AG09309 (cell line): ENCODE results near the gene CADPS2.
"Not testable (repeated sequence)": the region's sequence is repeated elsewhere in the genome, so short reads cannot be mapped to it uniquely, and the experiment has no call there.

Experiments
- DNase-seq: peaks from one replicate; pipeline ENCODE4 v3.0.0-alpha.2; 2010; ENCODE audit warnings: low read depth
- H3K4me3 ChIP-seq: 2 replicates; pipeline ENCODE4 v1.5.1; 2011; ENCODE audit warnings: mild to moderate bottlenecking, low read depth, low read length, moderate library complexity; ENCODE audit not compliant: control insufficient read depth
- TF ChIP-seq, protein P1 (sequence below): IDR thresholded peaks from 2 replicates; pipeline ENCODE4 v1.5.1; 2011; ENCODE audit warnings: mild to moderate bottlenecking, low read depth, low read length, inconsistent platforms; ENCODE audit not compliant: insufficient read depth, control insufficient read depth; ENCODE audit errors: missing control alignments

Gene CADPS2

GRCh38 chr7:122291189-122291588, 595.1 kb downstream of the CADPS2 start:
- no peak for DNase-seq
- TF ChIP-seq, protein P1, sequence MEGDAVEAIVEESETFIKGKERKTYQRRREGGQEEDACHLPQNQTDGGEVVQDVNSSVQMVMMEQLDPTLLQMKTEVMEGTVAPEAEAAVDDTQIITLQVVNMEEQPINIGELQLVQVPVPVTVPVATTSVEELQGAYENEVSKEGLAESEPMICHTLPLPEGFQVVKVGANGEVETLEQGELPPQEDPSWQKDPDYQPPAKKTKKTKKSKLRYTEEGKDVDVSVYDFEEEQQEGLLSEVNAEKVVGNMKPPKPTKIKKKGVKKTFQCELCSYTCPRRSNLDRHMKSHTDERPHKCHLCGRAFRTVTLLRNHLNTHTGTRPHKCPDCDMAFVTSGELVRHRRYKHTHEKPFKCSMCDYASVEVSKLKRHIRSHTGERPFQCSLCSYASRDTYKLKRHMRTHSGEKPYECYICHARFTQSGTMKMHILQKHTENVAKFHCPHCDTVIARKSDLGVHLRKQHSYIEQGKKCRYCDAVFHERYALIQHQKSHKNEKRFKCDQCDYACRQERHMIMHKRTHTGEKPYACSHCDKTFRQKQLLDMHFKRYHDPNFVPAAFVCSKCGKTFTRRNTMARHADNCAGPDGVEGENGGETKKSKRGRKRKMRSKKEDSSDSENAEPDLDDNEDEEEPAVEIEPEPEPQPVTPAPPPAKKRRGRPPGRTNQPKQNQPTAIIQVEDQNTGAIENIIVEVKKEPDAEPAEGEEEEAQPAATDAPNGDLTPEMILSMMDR, result no peak
- H3K4me3 ChIP-seq, result no peak overlapping the region

DNA sequence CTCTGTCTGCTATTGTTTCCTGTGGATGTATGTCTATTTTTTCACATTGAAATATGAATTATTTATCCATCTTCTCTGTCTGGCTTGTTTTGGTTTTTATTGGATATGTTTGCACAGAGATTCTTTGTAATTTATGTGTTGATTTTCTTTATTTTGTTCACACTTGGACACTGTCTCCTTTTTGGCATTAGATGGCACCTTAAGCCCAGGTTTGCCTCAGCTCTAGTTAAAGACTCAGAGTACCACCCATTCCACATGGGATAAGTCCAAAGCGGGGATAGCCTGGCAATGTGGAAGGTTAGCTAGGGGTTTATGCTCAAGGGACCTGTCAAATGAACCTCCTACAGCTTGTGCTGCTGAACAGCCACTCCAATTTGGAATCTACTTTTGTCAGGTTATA, 595.8 kb downstream of the CADPS2 start:
- no peak for DNase-seq
- TF ChIP-seq, protein P1, result no peak
- H3K4me3 ChIP-seq, result no peak overlapping the region

GRCh38 chr7:122289426-122289825, 596.8 kb downstream of the CADPS2 start:
- TF ChIP-seq, protein P1, result no peak
- H3K4me3 ChIP-seq, result no peak overlapping the region
- no peak for DNase-seq

GRCh38 chr7:122284608-122285007, 601.7 kb downstream of the CADPS2 start:
- not testable (repeated sequence) for H3K4me3 ChIP-seq, DNase-seq

GRCh38 chr7:122273117-122273516, 613.1 kb downstream of the CADPS2 start:
- no peak for DNase-seq
- TF ChIP-seq, protein P1, result no peak
- no peak overlapping the region for H3K4me3 ChIP-seq

- TF ChIP-seq, protein P1, result no peak
- H3K4me3 ChIP-seq, result no peak overlapping the region
- no peak for DNase-seq
These were observed 617.0 kb downstream of the CADPS2 start for GRCh38 chr7:122269241-122269640.
